GM12878 (cell line): ENCODE results near the gene TBCD.

Experiments used
- BCL11A ChIP-seq: IDR thresholded peaks from 2 replicates; pipeline ENCODE4 v1.6.1; 2011; ENCODE audit warnings: low read depth, low read length
- CHD1 ChIP-seq: IDR thresholded peaks from 2 replicates; pipeline ENCODE4 v1.6.1; 2012; ENCODE audit warnings: low read depth, low read length, improper control_type of control experiment
- CREB1 ChIP-seq: IDR thresholded peaks from 2 replicates; pipeline ENCODE4 v1.6.1; 2012; ENCODE audit warnings: low read depth, mild to moderate bottlenecking, inconsistent platforms
- EZH2 ChIP-seq: IDR thresholded peaks from 2 replicates; pipeline ENCODE4 v1.6.1; 2012; ENCODE audit warnings: low read depth, mild to moderate bottlenecking, control low read depth, inconsistent platforms, low read length, borderline replicate concordance; ENCODE audit not compliant: control insufficient read depth
- NRF1 ChIP-seq: conservative IDR thresholded peaks from 2 replicates; pipeline ENCODE4 v1.6.1; 2011; ENCODE audit warnings: mild to moderate bottlenecking, low read depth, low read length, improper control_type of control experiment
- SPI1 ChIP-seq: IDR thresholded peaks from 2 replicates; pipeline ENCODE4 v1.6.1; 2011; ENCODE audit warnings: low read depth, mild to moderate bottlenecking, low read length, moderate library complexity, borderline replicate concordance; ENCODE audit not compliant: insufficient read depth
- SUZ12 ChIP-seq: fragments of 200-600 bp; sonication (generic); IDR thresholded peaks from one replicate; pipeline ENCODE4 v1.6.1; 2018; ENCODE audit warnings: antibody characterized with exemption, mild to moderate bottlenecking; ENCODE audit not compliant: unreplicated experiment
- TAF1 ChIP-seq: IDR thresholded peaks from 2 replicates; pipeline ENCODE4 v1.6.1; 2011; ENCODE audit warnings: mild to moderate bottlenecking, low read depth, low read length, borderline replicate concordance
- TF ChIP-seq, protein P1 (sequence below), 3 experiments: IDR thresholded peaks in 2 of 3; conservative IDR thresholded peaks in 1 of 3; 2 replicates each; pipeline ENCODE4 v1.5.1; 2011; ENCODE audit warnings: low read depth in 3 of 3, low read length in 3 of 3, mild to moderate bottlenecking in 3 of 3, control low read depth in 2 of 3, moderate library complexity in 2 of 3, inconsistent platforms in 1 of 3, mixed read lengths in 1 of 3; ENCODE audit not compliant: control insufficient read depth in 2 of 3, insufficient read depth in 1 of 3; ENCODE audit errors: extremely low read depth in 1 of 3
- TF ChIP-seq, protein P2 (sequence below): IDR thresholded peaks from 2 replicates; pipeline ENCODE4 v1.6.1; 2012; ENCODE audit warnings: mild to moderate bottlenecking, low read depth, low read length
- TF ChIP-seq, protein P3 (sequence below): IDR thresholded peaks from 2 replicates; pipeline ENCODE4 v1.6.1; 2012; ENCODE audit warnings: low read depth, low read length, improper control_type of control experiment
- TF ChIP-seq, protein P4 (sequence below): fragments of 450-650 bp; IDR thresholded peaks from 2 replicates; pipeline ENCODE4 v1.6.1; 2017; ENCODE audit warnings: mild to moderate bottlenecking, moderate library complexity

DNA sequence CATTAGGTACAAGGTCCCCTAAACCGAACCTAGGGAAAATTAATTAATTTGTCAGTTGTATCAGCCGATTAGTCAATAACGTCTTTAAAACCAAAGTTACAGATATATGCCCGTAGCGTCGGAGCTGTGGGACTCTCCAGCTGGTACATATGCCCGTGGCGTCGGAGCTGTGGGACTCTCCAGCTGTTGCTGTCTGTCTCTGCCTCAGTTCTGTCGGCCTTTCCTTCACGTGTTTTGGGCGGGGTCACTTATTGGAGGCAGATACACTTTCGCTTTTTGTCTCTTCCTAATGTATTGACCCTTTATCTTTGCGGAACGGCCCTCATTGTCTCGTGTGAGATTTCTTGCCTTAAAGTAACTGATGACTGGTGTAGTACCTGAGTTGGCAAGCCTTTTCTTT lies 150.0 kb downstream of the TBCD start:
- TF ChIP-seq EZH2 (no peak), TAF1 (no peak), BCL11A (no peak), NRF1 (no peak), CHD1 (no peak), SPI1 (no peak), SUZ12 (no peak), CREB1 (no peak)
- TF ChIP-seq, protein P1, sequence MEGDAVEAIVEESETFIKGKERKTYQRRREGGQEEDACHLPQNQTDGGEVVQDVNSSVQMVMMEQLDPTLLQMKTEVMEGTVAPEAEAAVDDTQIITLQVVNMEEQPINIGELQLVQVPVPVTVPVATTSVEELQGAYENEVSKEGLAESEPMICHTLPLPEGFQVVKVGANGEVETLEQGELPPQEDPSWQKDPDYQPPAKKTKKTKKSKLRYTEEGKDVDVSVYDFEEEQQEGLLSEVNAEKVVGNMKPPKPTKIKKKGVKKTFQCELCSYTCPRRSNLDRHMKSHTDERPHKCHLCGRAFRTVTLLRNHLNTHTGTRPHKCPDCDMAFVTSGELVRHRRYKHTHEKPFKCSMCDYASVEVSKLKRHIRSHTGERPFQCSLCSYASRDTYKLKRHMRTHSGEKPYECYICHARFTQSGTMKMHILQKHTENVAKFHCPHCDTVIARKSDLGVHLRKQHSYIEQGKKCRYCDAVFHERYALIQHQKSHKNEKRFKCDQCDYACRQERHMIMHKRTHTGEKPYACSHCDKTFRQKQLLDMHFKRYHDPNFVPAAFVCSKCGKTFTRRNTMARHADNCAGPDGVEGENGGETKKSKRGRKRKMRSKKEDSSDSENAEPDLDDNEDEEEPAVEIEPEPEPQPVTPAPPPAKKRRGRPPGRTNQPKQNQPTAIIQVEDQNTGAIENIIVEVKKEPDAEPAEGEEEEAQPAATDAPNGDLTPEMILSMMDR (IDR thresholded peaks at IDR 0.05 in 2 of 3, conservative IDR thresholded peaks at IDR 0.05 in 1 of 3; ENCODE audit: control insufficient read depth in 2 of 3, extremely low read depth in 1 of 3, insufficient read depth in 1 of 3, low read depth in 3 of 3, low read length in 3 of 3), result no peak
- TF ChIP-seq, protein P2, sequence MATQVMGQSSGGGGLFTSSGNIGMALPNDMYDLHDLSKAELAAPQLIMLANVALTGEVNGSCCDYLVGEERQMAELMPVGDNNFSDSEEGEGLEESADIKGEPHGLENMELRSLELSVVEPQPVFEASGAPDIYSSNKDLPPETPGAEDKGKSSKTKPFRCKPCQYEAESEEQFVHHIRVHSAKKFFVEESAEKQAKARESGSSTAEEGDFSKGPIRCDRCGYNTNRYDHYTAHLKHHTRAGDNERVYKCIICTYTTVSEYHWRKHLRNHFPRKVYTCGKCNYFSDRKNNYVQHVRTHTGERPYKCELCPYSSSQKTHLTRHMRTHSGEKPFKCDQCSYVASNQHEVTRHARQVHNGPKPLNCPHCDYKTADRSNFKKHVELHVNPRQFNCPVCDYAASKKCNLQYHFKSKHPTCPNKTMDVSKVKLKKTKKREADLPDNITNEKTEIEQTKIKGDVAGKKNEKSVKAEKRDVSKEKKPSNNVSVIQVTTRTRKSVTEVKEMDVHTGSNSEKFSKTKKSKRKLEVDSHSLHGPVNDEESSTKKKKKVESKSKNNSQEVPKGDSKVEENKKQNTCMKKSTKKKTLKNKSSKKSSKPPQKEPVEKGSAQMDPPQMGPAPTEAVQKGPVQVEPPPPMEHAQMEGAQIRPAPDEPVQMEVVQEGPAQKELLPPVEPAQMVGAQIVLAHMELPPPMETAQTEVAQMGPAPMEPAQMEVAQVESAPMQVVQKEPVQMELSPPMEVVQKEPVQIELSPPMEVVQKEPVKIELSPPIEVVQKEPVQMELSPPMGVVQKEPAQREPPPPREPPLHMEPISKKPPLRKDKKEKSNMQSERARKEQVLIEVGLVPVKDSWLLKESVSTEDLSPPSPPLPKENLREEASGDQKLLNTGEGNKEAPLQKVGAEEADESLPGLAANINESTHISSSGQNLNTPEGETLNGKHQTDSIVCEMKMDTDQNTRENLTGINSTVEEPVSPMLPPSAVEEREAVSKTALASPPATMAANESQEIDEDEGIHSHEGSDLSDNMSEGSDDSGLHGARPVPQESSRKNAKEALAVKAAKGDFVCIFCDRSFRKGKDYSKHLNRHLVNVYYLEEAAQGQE, result no peak
- TF ChIP-seq, protein P3, sequence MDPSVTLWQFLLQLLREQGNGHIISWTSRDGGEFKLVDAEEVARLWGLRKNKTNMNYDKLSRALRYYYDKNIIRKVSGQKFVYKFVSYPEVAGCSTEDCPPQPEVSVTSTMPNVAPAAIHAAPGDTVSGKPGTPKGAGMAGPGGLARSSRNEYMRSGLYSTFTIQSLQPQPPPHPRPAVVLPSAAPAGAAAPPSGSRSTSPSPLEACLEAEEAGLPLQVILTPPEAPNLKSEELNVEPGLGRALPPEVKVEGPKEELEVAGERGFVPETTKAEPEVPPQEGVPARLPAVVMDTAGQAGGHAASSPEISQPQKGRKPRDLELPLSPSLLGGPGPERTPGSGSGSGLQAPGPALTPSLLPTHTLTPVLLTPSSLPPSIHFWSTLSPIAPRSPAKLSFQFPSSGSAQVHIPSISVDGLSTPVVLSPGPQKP, result no peak
- TF ChIP-seq, protein P4, sequence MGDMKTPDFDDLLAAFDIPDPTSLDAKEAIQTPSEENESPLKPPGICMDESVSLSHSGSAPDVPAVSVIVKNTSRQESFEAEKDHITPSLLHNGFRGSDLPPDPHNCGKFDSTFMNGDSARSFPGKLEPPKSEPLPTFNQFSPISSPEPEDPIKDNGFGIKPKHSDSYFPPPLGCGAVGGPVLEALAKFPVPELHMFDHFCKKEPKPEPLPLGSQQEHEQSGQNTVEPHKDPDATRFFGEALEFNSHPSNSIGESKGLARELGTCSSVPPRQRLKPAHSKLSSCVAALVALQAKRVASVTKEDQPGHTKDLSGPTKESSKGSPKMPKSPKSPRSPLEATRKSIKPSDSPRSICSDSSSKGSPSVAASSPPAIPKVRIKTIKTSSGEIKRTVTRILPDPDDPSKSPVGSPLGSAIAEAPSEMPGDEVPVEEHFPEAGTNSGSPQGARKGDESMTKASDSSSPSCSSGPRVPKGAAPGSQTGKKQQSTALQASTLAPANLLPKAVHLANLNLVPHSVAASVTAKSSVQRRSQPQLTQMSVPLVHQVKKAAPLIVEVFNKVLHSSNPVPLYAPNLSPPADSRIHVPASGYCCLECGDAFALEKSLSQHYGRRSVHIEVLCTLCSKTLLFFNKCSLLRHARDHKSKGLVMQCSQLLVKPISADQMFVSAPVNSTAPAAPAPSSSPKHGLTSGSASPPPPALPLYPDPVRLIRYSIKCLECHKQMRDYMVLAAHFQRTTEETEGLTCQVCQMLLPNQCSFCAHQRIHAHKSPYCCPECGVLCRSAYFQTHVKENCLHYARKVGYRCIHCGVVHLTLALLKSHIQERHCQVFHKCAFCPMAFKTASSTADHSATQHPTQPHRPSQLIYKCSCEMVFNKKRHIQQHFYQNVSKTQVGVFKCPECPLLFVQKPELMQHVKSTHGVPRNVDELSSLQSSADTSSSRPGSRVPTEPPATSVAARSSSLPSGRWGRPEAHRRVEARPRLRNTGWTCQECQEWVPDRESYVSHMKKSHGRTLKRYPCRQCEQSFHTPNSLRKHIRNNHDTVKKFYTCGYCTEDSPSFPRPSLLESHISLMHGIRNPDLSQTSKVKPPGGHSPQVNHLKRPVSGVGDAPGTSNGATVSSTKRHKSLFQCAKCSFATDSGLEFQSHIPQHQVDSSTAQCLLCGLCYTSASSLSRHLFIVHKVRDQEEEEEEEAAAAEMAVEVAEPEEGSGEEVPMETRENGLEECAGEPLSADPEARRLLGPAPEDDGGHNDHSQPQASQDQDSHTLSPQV, result no peak
